GM12878 (cell line): ENCODE measurements around the gene GP2. TPM values are rescaled to one million over a fixed set of nuclear protein-coding genes. Genes with fewer than 3 reads are reported as not detected.

Experiments used
- ATAC-seq: fragments of 200-7000 bp; cut with Tn5 transposase; 3 replicates; pipeline ENCODE4 v1.9.1; 2020; ENCODE audit warnings: mild to moderate bottlenecking, moderate library complexity
- BruUV-seq: library from RNA; stranded (reverse); fragments of 400-500 nt; replicated peaks from 2 replicates; lab custom pipeline; 2021; lab: Mats Ljungman, UMichigan
- CTCF ChIA-PET: fragments of 300-600 bp; sonication (Branson Sonifier 250); formaldehyde crosslinking; extraction: SDS; loops from one replicate; lab custom pipeline; 2021; ENCODE audit warnings: inconsistent platforms; lab: Yijun Ruan, JAX
- POLR2A ChIA-PET: fragments of 350-600 bp; formaldehyde crosslinking; extraction: SDS; loops from one replicate; lab custom pipeline; 2021; ENCODE audit warnings: inconsistent platforms; lab: Charles Lee
- RAD21 ChIA-PET: fragments of 300-600 bp; sonication (Branson Sonifier 250); formaldehyde crosslinking; loops from one replicate; lab custom pipeline; 2023; ENCODE audit warnings: antibody characterized with exemption; ENCODE audit not compliant: unreplicated experiment; lab: Charles Lee
- SMC1A ChIA-PET: fragments of 300-600 bp; sonication (Branson Sonifier 250); formaldehyde crosslinking; loops from one replicate; lab custom pipeline; 2023; ENCODE audit not compliant: unreplicated experiment, uncharacterized antibody; lab: Charles Lee
- DNase-seq: peaks from one replicate; pipeline ENCODE4 v3.0.0-alpha.2; 2011; ENCODE audit warnings: low read depth, low spot score
- FAIRE-seq: peaks from 3 replicates; lab custom pipeline; 2011; peaks lifted over from hg19 to GRCh38; lab: Jason Lieb, UNC
- H2AFZ ChIP-seq: 2 replicates; pipeline ENCODE4 v1.6.0; 2011; ENCODE audit warnings: low read depth, low read length, control low read depth; ENCODE audit not compliant: control insufficient read depth
- H3K27ac ChIP-seq: 2 replicates; pipeline ENCODE4 v1.5.1; 2011; ENCODE audit warnings: control low read depth; ENCODE audit not compliant: control insufficient read depth, insufficient read depth
- H3K27me3 ChIP-seq, 2 experiments: replicated peaks in 1 of 2; 2 replicates each; pipeline versions ENCODE4 v1.6.0 to v1.6.1; 2011; ENCODE audit warnings: low read length in 1 of 2; ENCODE audit not compliant: control insufficient read depth in 2 of 2, insufficient read depth in 2 of 2
- H3K36me3 ChIP-seq, 2 experiments: 2 replicates each; pipeline ENCODE4 v1.5.1; 2011; ENCODE audit warnings: low read length in 1 of 2; ENCODE audit not compliant: control insufficient read depth in 2 of 2, insufficient read depth in 2 of 2
- H3K4me1 ChIP-seq: 2 replicates; pipeline ENCODE4 v1.6.1; 2011; ENCODE audit warnings: mild to moderate bottlenecking, low read length, moderate library complexity, mixed read lengths; ENCODE audit not compliant: control insufficient read depth, insufficient read depth
- H3K4me2 ChIP-seq: 2 replicates; pipeline ENCODE4 v1.6.0; 2011; ENCODE audit warnings: control low read depth; ENCODE audit not compliant: control insufficient read depth, insufficient read depth
- H3K4me3 ChIP-seq: fragments of 200-600 bp; sonication (generic); 2 replicates; pipeline ENCODE4 v1.5.1; 2016
- H3K79me2 ChIP-seq: 2 replicates; pipeline ENCODE4 v1.6.0; 2011; ENCODE audit warnings: low read length; ENCODE audit not compliant: control insufficient read depth, insufficient read depth
- H3K9ac ChIP-seq: 2 replicates; pipeline ENCODE4 v1.8.0; 2011; ENCODE audit warnings: low read length, control low read depth, mixed read lengths; ENCODE audit not compliant: control insufficient read depth, insufficient read depth
- H3K9me3 ChIP-seq: replicated peaks from 3 replicates; pipeline ENCODE4 v1.5.1; 2011; ENCODE audit warnings: mild to moderate bottlenecking, low read length; ENCODE audit not compliant: control insufficient read depth, insufficient read depth
- H4K20me1 ChIP-seq: 2 replicates; pipeline ENCODE4 v1.6.0; 2011; ENCODE audit not compliant: control insufficient read depth, insufficient read depth
- ATF3 ChIP-seq: IDR thresholded peaks from 2 replicates; pipeline ENCODE4 v1.6.1; 2011; ENCODE audit warnings: low read depth, mild to moderate bottlenecking, low read length, moderate library complexity, borderline replicate concordance; ENCODE audit errors: extremely low read depth
- BCLAF1 ChIP-seq: fragments of 450-650 bp; IDR thresholded peaks from 2 replicates; pipeline ENCODE4 v1.6.1; 2017; ENCODE audit warnings: antibody characterized with exemption, mild to moderate bottlenecking, moderate library complexity
- CHD2 ChIP-seq: IDR thresholded peaks from 2 replicates; pipeline ENCODE4 v1.6.1; 2011; ENCODE audit warnings: low read depth, low read length, improper control_type of control experiment, borderline replicate concordance
- CTCF ChIP-seq, 3 experiments: IDR thresholded peaks in 2 of 3; conservative IDR thresholded peaks in 1 of 3; 2 replicates each; pipeline ENCODE4 v1.5.1; 2011; ENCODE audit warnings: low read depth in 3 of 3, low read length in 3 of 3, mild to moderate bottlenecking in 3 of 3, control low read depth in 2 of 3, moderate library complexity in 2 of 3, inconsistent platforms in 1 of 3, mixed read lengths in 1 of 3; ENCODE audit not compliant: control insufficient read depth in 2 of 3, insufficient read depth in 1 of 3; ENCODE audit errors: extremely low read depth in 1 of 3
- EZH2 ChIP-seq: IDR thresholded peaks from 2 replicates; pipeline ENCODE4 v1.6.1; 2012; ENCODE audit warnings: low read depth, mild to moderate bottlenecking, control low read depth, inconsistent platforms, low read length, borderline replicate concordance; ENCODE audit not compliant: control insufficient read depth
- KAT2A ChIP-seq: conservative IDR thresholded peaks from 2 replicates; pipeline ENCODE4 v1.6.1; 2011; ENCODE audit warnings: low read depth, low read length; ENCODE audit not compliant: control insufficient read depth
- MYB ChIP-seq: fragments of 150-350 bp; IDR thresholded peaks from 2 replicates; pipeline ENCODE4 v1.6.1; 2014; ENCODE audit warnings: mild to moderate bottlenecking, low read depth, low read length, borderline replicate concordance
- NR2F1 ChIP-seq: fragments of 450-650 bp; conservative IDR thresholded peaks from 2 replicates; pipeline ENCODE4 v1.6.1; 2017; ENCODE audit warnings: mild to moderate bottlenecking
- POLR2A ChIP-seq: IDR thresholded peaks from 2 replicates; pipeline ENCODE4 v1.6.1; 2011; ENCODE audit warnings: low read depth, mild to moderate bottlenecking, low read length
- RBBP5 ChIP-seq: fragments of 200-600 bp; sonication (generic); conservative IDR thresholded peaks from 2 replicates; pipeline ENCODE4 v1.6.1; 2016
- TARDBP ChIP-seq: IDR thresholded peaks from 2 replicates; pipeline ENCODE4 v1.6.1; 2016; ENCODE audit warnings: borderline replicate concordance
- TCF12 ChIP-seq: IDR thresholded peaks from 2 replicates; pipeline ENCODE4 v1.6.1; 2011; ENCODE audit warnings: low read depth, mild to moderate bottlenecking, low read length
- ZNF592 ChIP-seq: fragments of 450-650 bp; IDR thresholded peaks from 2 replicates; pipeline ENCODE4 v1.6.1; 2017; ENCODE audit warnings: mild to moderate bottlenecking, moderate library complexity
- WGBS: methylation state at CpG from one replicate; pipeline ENCODE4 v1.1.6; 2016; ENCODE audit warnings: low lambda C conversion rate; ENCODE audit not compliant: insufficient replicate concordance, insufficient coverage; ENCODE audit errors: missing lambda C conversion rate; 5-methylcytosine and 5-hydroxymethylcytosine counted together
- in situ Hi-C: fragments of 300-500 bp; cut with MboI; formaldehyde crosslinking; loops from 9 replicates; pipeline ENCODE4 v1.14.3; 2018; ENCODE audit warnings: mixed read lengths
- intact Hi-C: fragments of 100-400 bp; cut with micrococcal nuclease; formaldehyde crosslinking; loops from one replicate; pipeline ENCODE4 v1.14.2; 2022; ENCODE audit not compliant: unreplicated experiment
- polyA plus RNA-seq, 11 experiments: library from polyadenylated mRNA; depleted of rRNA in 4 of 11; unstranded in 6 of 11; stranded (reverse) in 5 of 11; fragments of >200 nt; fragmentation: Nextera tagmentation in 4 of 11; fragmentation: Illumina TruSeq in 1 of 11; extraction: Ambion mirVana in 4 of 11; extraction: Trizol in 1 of 11; gene quantifications; 1 replicate in 1 of 11; 2 replicates in 10 of 11; pipeline versions ENCODE4 v1.2.1 to v1.2.3, GENCODE V29; 2011 to 2016; ENCODE audit warnings: inconsistent platforms in 2 of 11, missing spikeins in 2 of 11, low read depth in 1 of 11
- total RNA-seq, 4 experiments: library from RNA; depleted of rRNA in 3 of 4; stranded (reverse); fragments of >200 nt in 3 of 4; fragmentation: Illumina TruSeq in 1 of 4; extraction: Trizol in 1 of 4; gene quantifications; 2 replicates each; pipeline versions ENCODE4 v1.2.1 to v1.2.3, GENCODE V29; 2013 to 2021

GP2 gene
- total and polyA plus RNA-seq, 10 of the 15 experiments (the other 5 are each of a cell fraction or from before 2014, with no cell fraction given) = 6.9 TPM; not detected in 9

- TF ChIP-seq BCLAF1 (no peak), NR2F1 (no peak), TCF12 (no peak), KAT2A (no peak), ATF3 (no peak), RBBP5 (no peak), EZH2 (no peak), TARDBP (no peak)
- TF ChIP-seq, all 136 proteins: peak for 0
Measured at GRCh38 chr16:20364051-20364450, 36.7 kb upstream of the GP2 start (continued).

GRCh38 chr16:20363191-20363590 is 35.9 kb upstream of the GP2 start:
- Histone ChIP-seq H3K27ac (no peak overlapping the region), H3K4me2 (no peak overlapping the region), H3K9ac (no peak overlapping the region), H3K9me3 (no peaks in the 10 kb centered on the region), H4K20me1 (no peaks in the 10 kb centered on the region), H2AFZ (no peak overlapping the region), H3K4me3 (no peak overlapping the region), H3K27me3 (no peaks in the 10 kb centered on the region; a peak in 1 of 4 replicates), H3K4me1 (no peaks in the 10 kb centered on the region), H3K36me3 (no peaks in the 10 kb centered on the region), H3K79me2 (no peaks in the 10 kb centered on the region)
- POLR2A ChIA-PET = interaction anchor here (0.7 kb wide), 1 partner anchor 300 kb away, joined by 3 read pairs; no protein-coding TSS in a partner anchor
- WGBS = 26% methylated on average over 2 of the region's 2 CpGs
- CTCF ChIA-PET = interaction anchor here (0.8 to 1.8 kb wide), 2 partner anchors 22 to 456 kb away, joined by 3 to 8 read pairs; no protein-coding TSS in a partner anchor
- DNase-seq (no peak), ATAC-seq (no peak), FAIRE-seq (no peak)
- RAD21 ChIA-PET = no interaction called here
- intact Hi-C loops = no loop called here
- no TSS peak for BruUV-seq
- SMC1A ChIA-PET = interaction anchor here (0.7 kb wide), 1 partner anchor 171 kb away, joined by 3 read pairs; no protein-coding TSS in a partner anchor
- in situ Hi-C loops = loop anchor here (25.0 kb wide), 1 partner anchor 1326 kb away; no protein-coding TSS in a partner anchor
- no peak for TF ChIP-seq MYB
- TF ChIP-seq CHD2 = no peak
- TF ChIP-seq ZNF592 = no peak
- TF ChIP-seq POLR2A = no peak
- no peak for TF ChIP-seq CTCF (IDR thresholded peaks at IDR 0.05 in 2 of 3, conservative IDR thresholded peaks at IDR 0.05 in 1 of 3; ENCODE audit: control insufficient read depth in 2 of 3, extremely low read depth in 1 of 3, insufficient read depth in 1 of 3, low read depth in 3 of 3, low read length in 3 of 3)
